ENCODE data around the gene ZKSCAN1. TPM values are rescaled to one million over a fixed set of nuclear protein-coding genes. Genes with fewer than 3 reads are reported as not detected.
A peak's percentile ranks its signal among the peaks of the same experiment; 100 is the strongest.

ZKSCAN1 gene
- total RNA-seq, 3 donors from 2014 or later = 105 to 153 (median 129) TPM

DNA sequence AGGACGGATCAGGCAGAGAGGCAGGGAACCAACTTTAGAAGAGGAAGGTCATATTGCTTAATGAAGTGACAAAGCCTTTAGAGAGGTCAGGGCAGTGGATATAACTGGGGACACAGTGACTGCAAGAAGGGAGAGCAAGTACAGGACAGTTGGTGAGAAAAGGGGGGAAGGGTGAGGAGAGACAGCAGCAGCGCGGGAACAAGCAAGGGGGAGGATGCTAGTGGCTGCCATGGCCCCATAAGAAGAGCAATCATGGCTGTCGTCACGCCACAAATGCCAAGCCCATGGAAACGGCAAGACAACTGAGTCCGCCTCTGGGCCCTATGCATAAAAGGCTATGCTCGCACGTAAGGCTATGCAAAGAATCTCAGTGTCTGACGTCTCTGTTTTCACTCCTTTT is 57.1 kb downstream of the ZKSCAN1 start:
- intact Hi-C loops (cut with DNase I, micrococcal nuclease) = no loop called here
- Histone ChIP-seq H3K4me1 (ENCODE audit: low read depth) (peaks cover 9% of the 10 kb centered on the region), H3K9me3 (peaks cover 28% of the 10 kb centered on the region), H3K4me3 (no peak overlapping the region), H3K36me3 (ENCODE audit: low read depth) (peaks cover 34% of the 10 kb centered on the region)
- DNase-seq (no peak), ATAC-seq (no peak)
- TF ChIP-seq, protein P1, sequence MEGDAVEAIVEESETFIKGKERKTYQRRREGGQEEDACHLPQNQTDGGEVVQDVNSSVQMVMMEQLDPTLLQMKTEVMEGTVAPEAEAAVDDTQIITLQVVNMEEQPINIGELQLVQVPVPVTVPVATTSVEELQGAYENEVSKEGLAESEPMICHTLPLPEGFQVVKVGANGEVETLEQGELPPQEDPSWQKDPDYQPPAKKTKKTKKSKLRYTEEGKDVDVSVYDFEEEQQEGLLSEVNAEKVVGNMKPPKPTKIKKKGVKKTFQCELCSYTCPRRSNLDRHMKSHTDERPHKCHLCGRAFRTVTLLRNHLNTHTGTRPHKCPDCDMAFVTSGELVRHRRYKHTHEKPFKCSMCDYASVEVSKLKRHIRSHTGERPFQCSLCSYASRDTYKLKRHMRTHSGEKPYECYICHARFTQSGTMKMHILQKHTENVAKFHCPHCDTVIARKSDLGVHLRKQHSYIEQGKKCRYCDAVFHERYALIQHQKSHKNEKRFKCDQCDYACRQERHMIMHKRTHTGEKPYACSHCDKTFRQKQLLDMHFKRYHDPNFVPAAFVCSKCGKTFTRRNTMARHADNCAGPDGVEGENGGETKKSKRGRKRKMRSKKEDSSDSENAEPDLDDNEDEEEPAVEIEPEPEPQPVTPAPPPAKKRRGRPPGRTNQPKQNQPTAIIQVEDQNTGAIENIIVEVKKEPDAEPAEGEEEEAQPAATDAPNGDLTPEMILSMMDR (IDR thresholded peaks at IDR 0.05) = no peak

DNA sequence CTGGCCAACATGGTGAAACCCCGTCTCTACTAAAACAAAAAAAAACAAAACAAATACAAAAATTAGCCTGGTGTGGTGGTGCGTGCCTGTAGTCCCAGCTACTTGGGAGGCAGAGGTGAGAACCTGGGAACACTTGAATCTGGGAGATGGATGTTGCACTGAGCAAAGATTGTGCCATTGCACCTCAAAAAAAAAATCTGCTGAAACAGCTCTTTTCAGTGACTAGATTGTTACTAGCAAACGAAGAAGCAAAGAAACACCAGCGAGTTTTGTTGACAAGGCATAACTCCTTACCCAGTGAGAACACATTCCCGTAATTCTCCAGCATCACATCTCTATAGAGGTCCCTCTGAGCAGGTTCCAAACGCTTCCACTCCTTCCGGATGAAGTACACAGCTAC is 59.4 kb downstream of the ZKSCAN1 start:
- H3K4me1 ChIP-seq (ENCODE audit: low read depth) = peaks cover 32% of the 10 kb centered on the region
- DNase-seq = no peak
- H3K36me3 ChIP-seq (ENCODE audit: low read depth) = peaks cover 34% of the 10 kb centered on the region
- TF ChIP-seq, protein P1 (IDR thresholded peaks at IDR 0.05) = no peak
- no peak for ATAC-seq
- peaks cover 28% of the 10 kb centered on the region for H3K9me3 ChIP-seq
- intact Hi-C loops (cut with DNase I, micrococcal nuclease) = no loop called here
- H3K4me3 ChIP-seq = no peak overlapping the region

DNA sequence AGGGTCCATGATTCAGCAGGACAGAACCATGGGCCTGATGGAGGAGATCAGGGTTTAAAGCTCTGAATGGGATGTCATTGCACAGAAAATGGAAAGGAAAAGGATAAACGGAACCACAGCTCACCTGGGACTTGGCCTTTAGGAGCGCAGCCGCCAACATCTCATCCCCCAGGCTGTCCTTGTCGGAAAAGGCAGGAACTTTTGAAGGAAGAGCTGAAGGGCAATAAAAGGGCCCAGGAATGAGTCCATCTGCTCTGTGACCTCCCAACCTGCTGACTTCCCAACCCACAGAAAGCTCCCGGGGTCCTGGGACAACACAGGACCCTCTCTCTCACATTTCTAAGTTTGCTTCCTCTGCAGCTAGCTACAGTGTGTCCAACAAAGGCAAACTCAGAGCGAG is 60.0 kb downstream of the ZKSCAN1 start:
- H3K4me3 ChIP-seq = no peak overlapping the region
- TF ChIP-seq, protein P1 (IDR thresholded peaks at IDR 0.05) = no peak
- no peak for ATAC-seq
- DNase-seq = no peak
- H3K36me3 ChIP-seq (ENCODE audit: low read depth) = peaks cover 34% of the 10 kb centered on the region
- peaks cover 38% of the 10 kb centered on the region for H3K4me1 ChIP-seq (ENCODE audit: low read depth)
- H3K9me3 ChIP-seq = peaks cover 26% of the 10 kb centered on the region
- intact Hi-C loops (cut with DNase I, micrococcal nuclease) = no loop called here

DNA sequence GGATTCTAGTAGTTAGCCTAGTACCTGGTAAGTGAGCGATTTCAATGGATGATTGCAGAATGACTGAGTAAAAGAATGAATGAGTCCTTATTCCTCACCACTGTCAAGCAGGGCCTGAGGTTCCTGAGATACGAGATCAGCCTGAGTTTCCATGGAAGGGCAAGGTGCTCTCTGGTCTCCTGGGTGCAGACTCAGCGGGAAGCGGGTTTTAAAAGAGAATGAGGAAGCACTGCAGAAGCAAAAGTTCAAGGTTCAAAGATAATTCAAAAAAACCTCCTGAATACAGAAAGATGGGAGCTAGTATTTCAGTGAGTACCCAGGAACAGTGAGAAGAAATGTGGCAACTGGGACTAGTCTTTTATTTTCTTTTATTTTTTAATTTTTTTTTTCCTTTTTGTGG is 61.8 kb downstream of the ZKSCAN1 start:
- Histone ChIP-seq H3K9me3 (peaks cover 8% of the 10 kb centered on the region), H3K4me1 (ENCODE audit: low read depth) (peaks cover 47% of the 10 kb centered on the region), H3K4me3 (no peak overlapping the region), H3K36me3 (ENCODE audit: low read depth) (peaks cover 18% of the 10 kb centered on the region)
- DNase-seq = peak in 1 of 3 donors; percentile 50
- TF ChIP-seq, protein P1 (IDR thresholded peaks at IDR 0.05) = no peak
- peak; percentile 5 for ATAC-seq
- intact Hi-C loops (cut with DNase I, micrococcal nuclease) = no loop called here

DNA sequence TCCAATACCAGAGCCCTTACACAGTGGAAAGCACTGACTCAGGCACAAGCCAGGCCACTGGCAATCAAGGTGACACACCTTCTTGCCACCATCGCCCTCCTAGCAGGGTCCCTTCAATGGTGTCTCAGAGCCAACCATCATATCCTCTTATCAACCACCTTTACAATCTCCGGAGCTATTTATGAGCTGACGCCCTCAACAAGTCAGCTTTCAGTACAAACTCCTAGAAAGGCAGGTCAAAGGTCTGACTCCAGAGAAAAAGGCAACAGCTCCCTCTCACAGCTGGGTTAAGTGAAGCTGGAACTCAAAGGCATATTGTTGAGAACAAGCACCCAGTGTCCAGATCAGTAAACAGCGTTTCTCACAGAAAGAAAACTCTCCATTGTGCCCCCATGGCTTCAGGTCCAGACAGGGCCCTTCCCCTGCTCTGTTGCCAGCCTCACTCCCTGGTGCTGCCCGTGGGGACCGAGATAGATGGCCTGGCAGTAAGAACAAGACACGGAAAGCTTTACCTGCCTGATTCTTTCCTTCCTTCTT is 63.7 kb downstream of the ZKSCAN1 start:
- H3K4me3 ChIP-seq = no peak overlapping the region
- H3K4me1 ChIP-seq (ENCODE audit: low read depth) = peaks cover 53% of the 10 kb centered on the region
- peak; percentile 64 to 74 (median 72) for DNase-seq
- ATAC-seq = peak; percentile 66
- TF ChIP-seq, protein P1 (IDR thresholded peaks at IDR 0.05) = no peak
- no peaks in the 10 kb centered on the region for H3K9me3 ChIP-seq
- intact Hi-C loops (cut with DNase I, micrococcal nuclease) = no loop called here
- no peaks in the 10 kb centered on the region for H3K36me3 ChIP-seq (ENCODE audit: low read depth)
